Ovary (tissue), 9 donors: ENCODE measurements around the gene IGFBP2. TPM values are rescaled to one million over a fixed set of nuclear protein-coding genes. Genes with fewer than 3 reads are reported as not detected.

Experiments used
- DNase-seq, 5 donors: peaks; one replicate each; pipeline ENCODE4 v3.0.0-alpha.2; 2019 to 2020
- H3K27ac ChIP-seq, 2 donors: fragments of 200-600 bp; one replicate each; pipeline versions ENCODE4 v1.5.1 to v1.8.0; 2019 to 2022
- H3K27me3 ChIP-seq: fragments of 200-600 bp; one replicate; pipeline ENCODE4 v1.8.0; 2022
- H3K36me3 ChIP-seq: fragments of 200-600 bp; sonication (generic); one replicate; pipeline ENCODE4 v1.5.1; 2019
- H3K4me1 ChIP-seq: one replicate; pipeline ENCODE4 v1.8.1; 2013; ENCODE audit warnings: mild to moderate bottlenecking, moderate library complexity; ENCODE audit not compliant: insufficient read depth
- H3K4me3 ChIP-seq: fragments of 200-600 bp; sonication (generic); one replicate; pipeline ENCODE4 v1.5.1; 2017
- H3K9me3 ChIP-seq, 2 donors: fragments of 200-600 bp in 1 of 2; sonication (generic) in 1 of 2; one replicate each; pipeline versions ENCODE4 v1.5.1 to v1.8.1; 2013 to 2019; ENCODE audit warnings: mild to moderate bottlenecking in 1 of 2, moderate library complexity in 1 of 2
- EP300 ChIP-seq: sonication (generic); formaldehyde crosslinking; IDR thresholded peaks from one replicate; pipeline ENCODE4 v1.6.1; 2017; ENCODE audit warnings: antibody characterized with exemption
- POLR2A ChIP-seq: fragments of 450-650 bp; IDR thresholded peaks from one replicate; pipeline ENCODE4 v1.6.1; 2017; ENCODE audit warnings: antibody characterized with exemption, mild to moderate bottlenecking, moderate library complexity
- WGBS, 3 donors: extraction: QIAGEN DNeasy Blood & Tissue Kit in 1 of 3; methylation state at CpG; one replicate each; pipeline versions ENCODE4 v1.1.5 to v1.1.7; 2013 to 2017; 5-methylcytosine and 5-hydroxymethylcytosine counted together
- intact Hi-C, 4 donors: fragments of 100-400 bp; cut with DNase I; formaldehyde crosslinking; loops; one replicate each; pipeline versions ENCODE4 v1.11.0 to v1.15.1; 2022 to 2023
- polyA plus RNA-seq, 2 donors: library from polyadenylated mRNA; stranded (reverse); fragments of 200-250 nt in 1 of 2; fragments of 350-450 nt in 1 of 2; fragmentation: Illumina TruSeq in 1 of 2; extraction: RNeasy Lipid Tissue Mini Kit (QIAGEN cat#74804) in 1 of 2; gene quantifications; one replicate each; pipeline ENCODE4 v1.2.3, GENCODE V29; 2013 to 2014
- total RNA-seq, 7 donors: library from RNA; depleted of rRNA in 2 of 7; stranded (reverse); fragments of >200 nt in 2 of 7; fragmentation: NEBNext Ultra II Directional in 3 of 7; extraction: Animal tissue kit (Norgen Biotek cat#: 25700) in 3 of 7; gene quantifications; one replicate each; pipeline versions ENCODE4 v1.1.0 to v1.2.4, GENCODE V29; 2016 to 2023
- TF ChIP-seq, protein P1 (sequence below), 3 donors: fragments of 450-650 bp in 2 of 3; fragments of 200-600 bp in 1 of 3; IDR thresholded peaks; one replicate each; pipeline versions ENCODE4 v1.5.1 to v1.8.0; 2016 to 2022; ENCODE audit warnings: antibody characterized with exemption in 3 of 3, mild to moderate bottlenecking in 1 of 3
- donor health status: DM: no; HTN: no; CAD: no; lungs with moderate emphysema.
- donor health status: DM: no; HTN: no; CAD: no.
- donor health status: Bipolar disorder and iron deficiency.
- donor health status: DM: yes; HTN: yes; CAD: no.
- donor health status: DM: no; HTN: no; CAD: no.
- donor health status: DM: yes; HTN: yes; CAD: no.

IGFBP2 gene
- total and polyA plus RNA-seq, 9 donors, result 47.2 to 333 (median 165) TPM

DNA sequence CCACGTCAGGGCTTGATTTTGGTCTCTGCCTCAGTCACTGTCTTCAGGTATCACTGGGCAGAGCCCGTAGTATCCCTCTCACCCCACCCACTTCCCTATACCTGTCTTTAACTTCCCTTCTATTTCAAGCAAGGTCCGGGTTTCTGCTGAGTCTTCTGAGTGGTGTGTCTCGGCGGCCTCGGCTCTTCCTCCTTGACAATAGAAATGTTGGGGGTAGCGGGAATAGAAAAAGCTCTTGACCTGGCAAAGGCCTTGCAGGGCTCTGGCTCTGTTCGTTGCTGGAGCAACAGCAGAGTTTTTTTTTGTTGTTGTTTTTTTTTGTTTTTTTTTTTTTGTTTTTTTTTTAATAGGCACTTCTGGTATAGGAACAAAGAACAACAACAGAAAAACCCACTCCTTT is 78.1 kb downstream of the IGFBP2 start:
- H3K27me3 ChIP-seq, result no peaks in the 10 kb centered on the region
- H3K36me3 ChIP-seq, result no peaks in the 10 kb centered on the region
- TF ChIP-seq, protein P1, sequence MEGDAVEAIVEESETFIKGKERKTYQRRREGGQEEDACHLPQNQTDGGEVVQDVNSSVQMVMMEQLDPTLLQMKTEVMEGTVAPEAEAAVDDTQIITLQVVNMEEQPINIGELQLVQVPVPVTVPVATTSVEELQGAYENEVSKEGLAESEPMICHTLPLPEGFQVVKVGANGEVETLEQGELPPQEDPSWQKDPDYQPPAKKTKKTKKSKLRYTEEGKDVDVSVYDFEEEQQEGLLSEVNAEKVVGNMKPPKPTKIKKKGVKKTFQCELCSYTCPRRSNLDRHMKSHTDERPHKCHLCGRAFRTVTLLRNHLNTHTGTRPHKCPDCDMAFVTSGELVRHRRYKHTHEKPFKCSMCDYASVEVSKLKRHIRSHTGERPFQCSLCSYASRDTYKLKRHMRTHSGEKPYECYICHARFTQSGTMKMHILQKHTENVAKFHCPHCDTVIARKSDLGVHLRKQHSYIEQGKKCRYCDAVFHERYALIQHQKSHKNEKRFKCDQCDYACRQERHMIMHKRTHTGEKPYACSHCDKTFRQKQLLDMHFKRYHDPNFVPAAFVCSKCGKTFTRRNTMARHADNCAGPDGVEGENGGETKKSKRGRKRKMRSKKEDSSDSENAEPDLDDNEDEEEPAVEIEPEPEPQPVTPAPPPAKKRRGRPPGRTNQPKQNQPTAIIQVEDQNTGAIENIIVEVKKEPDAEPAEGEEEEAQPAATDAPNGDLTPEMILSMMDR (IDR thresholded peaks at IDR 0.05), result no peak
- TF ChIP-seq POLR2A, result no peak
- no peaks in the 10 kb centered on the region for H3K9me3 ChIP-seq
- no peak for DNase-seq
- peak overlapping the region; percentile 47 to 80 for H3K27ac ChIP-seq
- WGBS, 3 donors, result 44 to 60% (median 50%) methylated on average over 8 of the region's 8 CpGs
- peaks cover 13% of the 10 kb centered on the region for H3K4me1 ChIP-seq
- no peak overlapping the region for H3K4me3 ChIP-seq
- intact Hi-C loops, result no loop called here

DNA sequence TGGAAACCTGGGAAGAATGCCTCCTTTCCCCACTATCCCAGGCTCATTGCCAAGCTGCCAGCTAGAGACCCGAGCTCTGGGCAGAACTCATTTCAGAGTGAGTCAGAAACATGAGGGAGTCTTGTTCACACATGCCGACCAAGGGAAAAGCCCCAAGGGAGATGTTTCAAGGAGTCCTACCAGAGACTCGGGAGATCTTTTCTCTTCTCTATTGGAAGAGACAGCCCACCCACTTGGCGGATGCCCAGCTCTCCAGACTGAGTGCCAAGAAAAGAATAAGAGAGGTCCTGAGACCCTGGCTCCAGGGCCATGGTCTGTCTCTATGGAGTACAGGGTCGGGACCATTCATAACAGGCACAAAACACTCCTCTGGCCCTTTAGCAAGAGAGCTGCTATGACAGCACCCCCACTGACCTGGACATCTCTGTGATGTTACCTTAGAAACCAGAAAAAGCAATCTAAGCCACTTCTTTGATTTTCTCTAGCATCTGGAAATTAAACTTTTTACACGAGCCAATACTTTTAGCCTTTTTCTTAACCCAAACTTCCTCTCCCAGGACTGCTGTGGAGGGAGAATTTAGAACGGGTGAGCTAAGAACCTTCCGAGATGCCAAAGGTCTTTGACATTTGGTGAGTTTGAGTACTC is 80.6 kb downstream of the IGFBP2 start:
- Histone ChIP-seq H3K4me3 (no peak overlapping the region), H3K27ac (peak overlapping the region in 1 of 2 donors; percentile 44), H3K4me1 (peaks cover 13% of the 10 kb centered on the region), H3K9me3 (no peaks in the 10 kb centered on the region), H3K27me3 (no peaks in the 10 kb centered on the region), H3K36me3 (no peaks in the 10 kb centered on the region)
- 29 to 42% (median 30%) methylated on average over 8 of the region's 8 CpGs for WGBS, 3 donors
- intact Hi-C loops, result no loop called here
- DNase-seq, result peak in 4 of 5 donors; percentile 60 to 74 (median 69)
- TF ChIP-seq POLR2A (no peak), EP300 (no peak)
- TF ChIP-seq, protein P1 (IDR thresholded peaks at IDR 0.05), result no peak

Other genes with a start within 250 kb of the IGFBP2 start
- gene SMARCAL1, start 220.9 kb upstream of the IGFBP2 start, total RNA-seq, result 10 to 100 TPM; 17.8 to 29.1 (median 20.9) TPM
- gene SMARCAL1, start 220.9 kb upstream of the IGFBP2 start, polyA plus RNA-seq, result 10 to 100 TPM; 11.1 to 22.2 TPM
- 1,000 to 10,000 TPM; 3,187 to 6,025 (median 4,762) TPM for gene RPL37A, start 134.6 kb upstream of the IGFBP2 start, total RNA-seq
- 1,000 to 10,000 TPM; 6,365 to 7,390 TPM for gene RPL37A, start 134.6 kb upstream of the IGFBP2 start, polyA plus RNA-seq
- 1,000 to 10,000 TPM in 6 of 7 donors, 100 to 1,000 TPM in 1; 718 to 3,214 (median 2,824) TPM for gene IGFBP5, start 62.1 kb downstream of the IGFBP2 start, total RNA-seq
- gene IGFBP5, start 62.1 kb downstream of the IGFBP2 start, polyA plus RNA-seq, result 1,000 to 10,000 TPM in 1 of 2 donors, 100 to 1,000 TPM in 1; 929 to 1,464 TPM
- gene TNP1, start 226.6 kb downstream of the IGFBP2 start, total RNA-seq, result not detected
- not detected for gene TNP1, start 226.6 kb downstream of the IGFBP2 start, polyA plus RNA-seq